ENCODE measurements around the gene FBXO28.

The FBXO28 gene

GRCh38 chr1:224157316-224157715 is 43.4 kb downstream of the FBXO28 start:
- no peak for DNase-seq (ENCODE audit: low read depth)

- no peak for DNase-seq (ENCODE audit: low read depth)
These were observed 45.6 kb downstream of the FBXO28 start for GRCh38 chr1:224159541-224159940.

DNA sequence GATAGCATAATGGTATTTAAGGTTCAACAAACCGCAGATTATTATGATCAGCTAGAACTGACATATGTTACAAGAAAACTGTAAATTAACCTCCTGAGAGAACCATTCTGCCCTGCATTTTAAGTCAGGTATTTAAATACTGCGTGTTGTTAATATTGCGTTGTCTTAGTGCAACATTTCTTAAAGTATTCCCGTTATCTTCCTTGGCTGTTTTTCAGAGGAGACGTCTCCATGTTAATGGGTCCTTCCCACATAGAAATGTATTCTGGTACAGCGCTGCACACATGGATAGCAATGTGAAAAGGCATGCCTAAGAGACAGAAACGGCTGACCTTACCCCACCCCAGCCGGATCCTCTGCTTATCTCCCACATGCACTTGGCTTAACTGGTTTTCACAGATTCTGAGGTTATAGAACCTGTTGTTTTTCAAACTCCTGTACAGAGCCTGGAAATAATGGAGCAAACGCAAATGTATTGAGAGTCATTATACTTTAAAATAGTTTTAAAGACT is 46.3 kb downstream of the FBXO28 start:
- DNase-seq (ENCODE audit: low read depth): no peak

GRCh38 chr1:224162768-224163167 is 48.9 kb downstream of the FBXO28 start:
- DNase-seq (ENCODE audit: low read depth): no peak

DNA sequence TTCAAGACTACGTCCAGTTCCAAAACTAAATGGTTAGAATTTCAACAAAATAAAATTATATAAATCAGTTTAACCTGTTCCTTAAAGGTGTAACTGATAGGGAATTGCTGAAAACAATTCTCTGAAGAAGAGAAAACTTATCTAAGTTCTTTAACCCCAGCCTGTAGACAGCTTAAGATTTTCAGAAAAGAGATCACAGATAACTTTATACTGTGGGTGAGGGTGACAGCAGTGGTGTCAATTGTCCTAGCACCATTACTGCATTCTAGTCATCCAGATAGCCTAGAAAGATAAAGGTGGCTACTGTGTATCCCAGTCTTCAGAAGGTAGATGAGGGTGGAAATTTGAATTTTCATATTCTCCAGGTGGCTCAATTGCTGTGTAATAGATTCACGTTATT is 49.4 kb downstream of the FBXO28 start:
- DNase-seq (ENCODE audit: low read depth): no peak

- peak; percentile 68 for DNase-seq (ENCODE audit: low read depth)
These were observed 55.0 kb downstream of the FBXO28 start for GRCh38 chr1:224168859-224169380.

DNA sequence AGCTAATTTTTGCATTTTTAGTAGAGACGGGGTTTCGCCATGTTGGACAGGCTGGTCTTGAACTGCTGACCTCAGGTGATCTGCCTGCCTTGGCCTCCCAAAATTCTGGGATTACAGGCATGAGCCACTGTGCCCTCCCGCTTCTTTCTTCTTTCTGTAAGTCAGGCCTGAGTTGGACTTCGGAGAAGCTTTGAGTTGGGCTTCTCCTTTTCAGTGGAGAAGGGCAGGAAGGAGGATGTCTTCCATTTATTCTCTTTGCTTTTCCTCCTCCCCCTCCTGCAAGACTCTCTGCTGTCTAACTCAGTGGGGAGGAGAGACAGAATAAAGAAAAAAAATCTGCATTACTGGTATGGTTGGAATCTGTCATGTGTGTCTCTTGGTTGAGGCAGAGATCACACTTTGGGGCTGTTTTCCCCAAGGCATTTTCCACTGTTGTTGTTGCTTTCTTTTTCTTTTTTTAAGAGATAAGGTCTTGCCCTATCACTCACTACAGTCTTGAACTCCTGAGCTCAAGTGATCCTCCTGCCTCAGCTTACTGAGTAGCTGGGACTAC is 55.9 kb downstream of the FBXO28 start:
- DNase-seq (ENCODE audit: low read depth): no peak

GRCh38 chr1:224170343-224170742 is 56.4 kb downstream of the FBXO28 start:
- no peak for DNase-seq (ENCODE audit: low read depth)

DNA sequence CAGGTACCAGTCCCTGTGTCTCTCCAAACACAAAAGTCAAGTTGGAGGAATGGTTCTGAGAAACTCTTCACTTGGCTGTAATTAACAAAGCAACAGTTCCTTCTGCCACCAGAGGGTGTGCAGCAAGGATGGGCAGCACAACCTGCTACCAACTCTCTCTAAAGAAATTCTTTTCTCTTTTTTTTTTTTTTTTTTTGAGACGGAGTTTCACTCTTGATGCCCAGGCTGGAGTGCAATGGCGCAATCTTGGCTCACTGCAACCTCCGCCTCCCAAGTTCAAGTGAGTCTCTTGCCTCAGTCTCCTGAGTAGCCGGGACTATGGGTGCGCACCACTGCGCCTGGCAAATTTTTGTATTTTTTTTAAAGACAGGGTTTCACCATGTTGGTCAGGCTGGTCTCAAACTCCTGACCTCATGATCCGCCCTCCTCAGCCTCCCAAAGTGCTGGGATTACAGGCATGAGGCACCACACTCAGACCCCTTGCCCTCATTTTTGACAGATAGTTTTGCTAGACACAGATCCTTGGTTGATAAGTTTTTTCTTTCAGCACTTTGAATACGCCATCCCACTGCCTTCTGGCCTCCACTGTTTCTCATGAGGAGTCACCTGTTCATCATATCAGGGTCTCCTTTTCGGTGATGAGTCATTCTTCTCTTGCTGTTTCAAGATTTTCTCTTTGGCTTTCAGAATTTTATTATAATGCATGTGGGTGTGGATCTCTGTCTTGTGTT is 57.0 kb downstream of the FBXO28 start:
- DNase-seq (ENCODE audit: low read depth): no peak

DNA sequence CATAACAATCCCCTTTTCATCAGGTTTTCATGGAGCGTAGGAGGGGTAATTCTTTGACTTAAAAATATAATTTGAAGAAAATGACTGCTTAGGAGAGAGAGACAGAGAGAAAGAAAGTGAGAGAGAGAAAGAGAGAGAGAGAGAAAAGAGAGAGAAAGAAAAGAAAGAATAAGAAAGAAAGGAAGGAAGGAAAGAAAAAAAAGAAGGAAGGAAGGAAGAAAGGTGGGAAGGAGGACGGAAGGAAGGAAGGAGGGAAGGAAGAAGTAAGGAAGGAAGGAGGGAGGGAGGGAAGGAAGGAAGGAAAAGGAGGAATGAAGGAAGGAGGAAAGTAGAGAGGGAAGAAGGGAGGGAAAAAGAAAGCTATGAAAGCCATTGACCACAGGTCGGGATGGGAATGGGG is 58.3 kb downstream of the FBXO28 start:
- DNase-seq (ENCODE audit: low read depth): no peak

GRCh38 chr1:224173523-224173922 is 59.6 kb downstream of the FBXO28 start:
- DNase-seq (ENCODE audit: low read depth): no peak

DNA sequence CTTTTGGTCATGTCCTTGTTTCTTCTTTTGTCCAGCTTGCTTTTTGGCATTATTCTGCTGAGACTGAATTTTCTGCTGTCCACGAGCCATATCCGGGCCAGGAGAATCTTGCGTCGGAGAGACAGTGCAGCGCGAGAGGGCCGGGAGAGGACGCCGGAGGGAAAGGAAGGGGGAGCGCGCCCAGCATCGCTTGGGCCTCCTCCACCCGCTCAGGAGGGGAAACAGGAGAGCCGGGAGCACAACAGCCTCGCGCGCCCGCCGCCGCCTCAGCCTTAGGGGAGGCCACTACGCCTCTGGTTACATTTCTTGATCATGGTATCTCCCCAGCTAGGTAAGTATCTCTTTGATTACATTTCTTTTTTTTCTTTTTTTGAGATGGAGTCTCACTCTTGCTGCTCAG is 61.7 kb downstream of the FBXO28 start:
- DNase-seq (ENCODE audit: low read depth): no peak

GRCh38 chr1:224177356-224177999 is 63.6 kb downstream of the FBXO28 start:
- no peak for DNase-seq (ENCODE audit: low read depth)

GRCh38 chr1:224178894-224179293 is 65.0 kb downstream of the FBXO28 start:
- no peak for DNase-seq (ENCODE audit: low read depth)

- no peak for DNase-seq (ENCODE audit: low read depth)
These were observed 67.0 kb downstream of the FBXO28 start for GRCh38 chr1:224180783-224181452.

- DNase-seq (ENCODE audit: low read depth): no peak
These were observed 67.5 kb downstream of the FBXO28 start for GRCh38 chr1:224181453-224181810.

- no peak for DNase-seq (ENCODE audit: low read depth)
These were observed 68.3 kb downstream of the FBXO28 start for GRCh38 chr1:224182057-224182865.

GRCh38 chr1:224182866-224183590 is 69.1 kb downstream of the FBXO28 start, which contains the start of gene DEGS1:
TSS of gene DEGS1 (plus strand) at chr1:224183240. CDS start at chr1:224183337, 97 bp downstream.
- DNase-seq (ENCODE audit: low read depth): peak; percentile 47

GRCh38 chr1:224183591-224184312 is 69.8 kb downstream of the FBXO28 start:
- peak; percentile 29 for DNase-seq (ENCODE audit: low read depth)

DNA sequence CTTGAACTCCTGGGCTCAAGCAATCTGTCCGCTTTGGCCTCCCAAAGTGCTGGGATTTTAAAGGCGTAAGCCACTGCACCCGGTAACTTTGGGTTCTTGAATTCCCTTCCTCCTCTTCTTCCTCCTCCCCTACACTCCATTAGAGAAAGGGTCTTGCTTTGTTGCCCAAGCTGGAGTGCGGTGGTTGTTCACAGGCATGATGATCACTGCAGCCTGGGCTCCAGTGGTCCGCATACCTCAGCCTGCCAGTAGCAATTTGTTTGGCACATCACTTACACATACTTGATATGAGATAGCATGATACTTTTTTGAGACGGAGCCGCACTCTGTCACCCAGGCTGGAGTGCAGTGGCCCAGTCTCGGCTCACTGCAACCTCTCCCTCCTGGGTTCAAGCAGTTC is 71.3 kb downstream of the FBXO28 start:
- DNase-seq (ENCODE audit: low read depth): no peak
